ENCODE measurements around the gene SPATC1L.

SPATC1L gene

DNA sequence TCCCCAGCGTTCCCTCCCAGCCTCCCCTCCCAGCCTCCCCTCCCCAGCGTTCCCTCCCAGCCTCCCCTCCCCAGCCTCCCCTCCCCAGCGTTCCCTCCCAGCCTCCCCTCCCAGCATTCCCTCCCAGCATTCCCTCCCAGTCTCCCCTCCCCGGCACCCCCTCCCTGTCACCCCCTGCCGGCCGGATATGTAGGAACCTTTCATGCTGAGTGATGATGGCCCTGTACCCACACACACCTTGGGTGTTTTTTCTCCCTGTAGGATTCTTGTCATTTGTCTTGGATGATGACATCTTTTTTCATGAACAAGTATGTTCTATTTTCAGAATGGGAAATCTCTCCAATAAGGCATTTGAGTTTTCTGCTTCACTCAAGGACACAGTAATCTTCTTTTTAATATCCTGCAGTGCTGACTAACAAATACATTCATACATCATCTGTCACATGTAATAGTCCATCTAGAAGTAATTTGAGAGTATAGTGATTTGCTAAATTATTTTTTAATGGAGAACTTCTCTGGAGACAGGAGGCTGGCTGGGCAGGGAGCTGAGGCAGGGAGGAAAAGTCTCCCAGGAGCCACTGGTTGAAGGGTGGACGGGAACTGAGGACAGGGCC, 48.4 kb downstream of the SPATC1L start:
- TF ChIP-seq, protein P1, sequence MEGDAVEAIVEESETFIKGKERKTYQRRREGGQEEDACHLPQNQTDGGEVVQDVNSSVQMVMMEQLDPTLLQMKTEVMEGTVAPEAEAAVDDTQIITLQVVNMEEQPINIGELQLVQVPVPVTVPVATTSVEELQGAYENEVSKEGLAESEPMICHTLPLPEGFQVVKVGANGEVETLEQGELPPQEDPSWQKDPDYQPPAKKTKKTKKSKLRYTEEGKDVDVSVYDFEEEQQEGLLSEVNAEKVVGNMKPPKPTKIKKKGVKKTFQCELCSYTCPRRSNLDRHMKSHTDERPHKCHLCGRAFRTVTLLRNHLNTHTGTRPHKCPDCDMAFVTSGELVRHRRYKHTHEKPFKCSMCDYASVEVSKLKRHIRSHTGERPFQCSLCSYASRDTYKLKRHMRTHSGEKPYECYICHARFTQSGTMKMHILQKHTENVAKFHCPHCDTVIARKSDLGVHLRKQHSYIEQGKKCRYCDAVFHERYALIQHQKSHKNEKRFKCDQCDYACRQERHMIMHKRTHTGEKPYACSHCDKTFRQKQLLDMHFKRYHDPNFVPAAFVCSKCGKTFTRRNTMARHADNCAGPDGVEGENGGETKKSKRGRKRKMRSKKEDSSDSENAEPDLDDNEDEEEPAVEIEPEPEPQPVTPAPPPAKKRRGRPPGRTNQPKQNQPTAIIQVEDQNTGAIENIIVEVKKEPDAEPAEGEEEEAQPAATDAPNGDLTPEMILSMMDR (IDR thresholded peaks at IDR 0.05; ENCODE audit: extremely low read depth, insufficient read depth, missing control alignments): no peak
- in situ Hi-C loops (cut with MboI; ENCODE audit: low pct_unique_long_range_greater_than_20kb, low sequenced_read_pairs, unreplicated experiment): no loop called here
- no peak for DNase-seq (ENCODE audit: low spot score)

DNA sequence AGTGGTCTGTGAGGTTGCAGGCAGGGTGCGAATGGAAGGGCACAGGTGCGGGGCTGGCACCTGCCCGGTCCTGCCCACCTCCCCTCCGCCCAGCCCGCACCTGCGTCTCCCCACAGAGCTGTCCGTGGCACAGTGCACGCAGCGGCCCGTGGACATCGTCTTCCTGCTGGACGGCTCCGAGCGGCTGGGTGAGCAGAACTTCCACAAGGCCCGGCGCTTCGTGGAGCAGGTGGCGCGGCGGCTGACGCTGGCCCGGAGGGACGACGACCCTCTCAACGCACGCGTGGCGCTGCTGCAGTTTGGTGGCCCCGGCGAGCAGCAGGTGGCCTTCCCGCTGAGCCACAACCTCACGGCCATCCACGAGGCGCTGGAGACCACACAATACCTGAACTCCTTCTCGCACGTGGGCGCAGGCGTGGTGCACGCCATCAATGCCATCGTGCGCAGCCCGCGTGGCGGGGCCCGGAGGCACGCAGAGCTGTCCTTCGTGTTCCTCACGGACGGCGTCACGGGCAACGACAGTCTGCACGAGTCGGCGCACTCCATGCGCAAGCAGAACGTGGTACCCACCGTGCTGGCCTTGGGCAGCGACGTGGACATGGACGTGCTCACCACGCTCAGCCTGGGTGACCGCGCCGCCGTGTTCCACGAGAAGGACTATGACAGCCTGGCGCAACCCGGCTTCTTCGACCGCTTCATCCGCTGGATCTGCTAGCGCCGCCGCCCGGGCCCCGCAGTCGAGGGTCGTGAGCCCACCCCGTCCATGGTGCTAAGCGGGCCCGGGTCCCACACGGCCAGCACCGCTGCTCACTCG, 52.2 kb downstream of the SPATC1L start:
- in situ Hi-C loops (cut with MboI; ENCODE audit: low pct_unique_long_range_greater_than_20kb, low sequenced_read_pairs, unreplicated experiment): no loop called here
- no peak for DNase-seq (ENCODE audit: low spot score)
- TF ChIP-seq, protein P1 (IDR thresholded peaks at IDR 0.05; ENCODE audit: extremely low read depth, insufficient read depth, missing control alignments): no peak

DNA sequence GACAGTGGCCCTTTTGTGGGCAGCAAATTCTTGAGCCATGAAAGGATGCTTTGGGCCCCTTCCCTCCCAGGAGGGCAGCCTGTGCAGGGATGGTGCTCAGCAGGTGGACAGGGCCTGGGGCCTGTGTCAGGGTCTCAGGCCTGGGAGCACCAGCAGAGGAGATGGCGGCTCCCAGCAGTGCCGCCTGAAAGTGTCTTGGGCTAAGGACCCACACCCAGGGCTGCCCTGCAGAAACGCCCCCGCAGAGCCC, 52.7 kb downstream of the SPATC1L start:
- in situ Hi-C loops (cut with MboI; ENCODE audit: low pct_unique_long_range_greater_than_20kb, low sequenced_read_pairs, unreplicated experiment): no loop called here

DNA sequence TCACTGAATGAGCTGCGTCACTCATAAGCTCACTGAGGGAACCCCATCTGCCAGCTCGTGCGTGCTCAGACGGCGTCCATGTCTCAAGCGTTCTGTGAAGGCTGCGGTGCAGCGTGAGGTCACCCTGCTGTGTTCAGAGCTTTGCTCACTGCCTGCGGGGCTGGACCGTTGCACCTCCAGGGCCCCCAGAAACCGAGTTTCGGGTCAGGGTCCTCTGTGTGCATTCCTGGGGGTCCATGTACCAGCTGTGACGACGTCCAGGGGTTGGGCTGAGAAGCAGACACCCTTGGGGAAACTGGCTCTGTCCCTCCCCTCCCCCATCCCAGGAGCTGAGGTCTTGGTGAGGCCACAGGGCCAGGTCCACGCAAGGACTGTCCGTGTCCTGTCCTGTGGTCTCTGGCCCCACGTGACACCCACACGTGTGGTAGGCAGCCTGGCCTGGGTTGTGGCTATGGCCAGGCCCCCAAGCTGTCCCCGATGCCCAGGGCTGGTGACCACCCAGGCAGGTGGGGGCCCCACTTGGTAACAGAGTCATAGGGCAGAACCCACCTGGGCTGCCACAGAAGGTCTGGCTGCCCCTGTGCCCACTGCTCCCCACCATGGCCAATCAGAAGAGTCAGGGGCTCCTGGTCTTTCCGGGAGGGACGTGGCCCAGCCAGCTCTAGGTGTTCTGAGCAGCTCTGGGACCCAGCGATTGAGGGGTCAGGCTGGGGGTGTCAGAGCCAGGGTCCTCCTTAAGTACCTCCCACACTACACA, 53.2 kb downstream of the SPATC1L start:
- TF ChIP-seq, protein P1 (IDR thresholded peaks at IDR 0.05; ENCODE audit: extremely low read depth, insufficient read depth, missing control alignments): no peak
- DNase-seq (ENCODE audit: low spot score): no peak
- in situ Hi-C loops (cut with MboI; ENCODE audit: low pct_unique_long_range_greater_than_20kb, low sequenced_read_pairs, unreplicated experiment): no loop called here

More for the DNA sequence above, 52.7 kb downstream of the SPATC1L start:
- TF ChIP-seq, protein P1 (IDR thresholded peaks at IDR 0.05; ENCODE audit: extremely low read depth, insufficient read depth, missing control alignments): no peak
- DNase-seq (ENCODE audit: low spot score): no peak

DNA sequence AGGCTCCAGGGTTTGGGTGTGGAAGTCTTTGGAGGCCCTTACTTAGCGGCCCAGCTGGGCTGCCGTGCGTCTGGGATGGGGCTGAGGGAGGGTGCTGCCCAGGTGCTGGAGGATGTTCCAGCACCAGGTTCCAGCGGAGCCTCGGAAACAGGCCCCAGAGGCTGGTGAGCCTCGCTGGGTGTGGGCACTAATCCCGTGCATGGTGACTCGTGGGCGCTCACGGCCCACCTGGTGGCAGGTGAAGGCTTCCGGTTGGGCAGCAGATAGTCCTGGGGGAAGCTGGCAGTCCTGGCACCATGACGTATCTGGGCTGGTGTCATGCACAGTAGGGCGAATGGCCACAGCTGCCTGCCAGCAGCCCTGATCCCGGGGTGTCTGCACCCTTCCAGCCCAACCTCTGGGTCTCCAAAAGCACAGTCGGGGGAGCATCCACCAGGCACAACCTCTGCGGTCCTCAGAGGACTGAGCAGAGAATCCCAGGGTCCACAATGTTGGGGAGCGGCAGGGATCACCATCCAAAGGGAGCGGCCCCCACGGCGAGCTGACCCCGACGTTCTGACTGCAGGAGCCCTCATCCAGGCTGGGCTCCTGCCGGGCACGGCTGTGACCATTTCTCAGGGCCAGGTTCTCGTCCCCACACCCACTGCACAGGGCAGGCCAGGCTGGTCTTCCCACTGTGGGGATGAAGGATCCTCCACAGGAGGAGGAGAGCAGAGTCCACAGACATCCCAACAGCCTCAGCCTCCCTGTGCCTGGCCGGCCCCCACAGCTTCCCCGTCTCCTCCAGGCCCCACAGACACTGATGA, 54.2 kb downstream of the SPATC1L start:
- no peak for DNase-seq (ENCODE audit: low spot score)
- in situ Hi-C loops (cut with MboI; ENCODE audit: low pct_unique_long_range_greater_than_20kb, low sequenced_read_pairs, unreplicated experiment): no loop called here
- TF ChIP-seq, protein P1 (IDR thresholded peaks at IDR 0.05; ENCODE audit: extremely low read depth, insufficient read depth, missing control alignments): no peak

DNA sequence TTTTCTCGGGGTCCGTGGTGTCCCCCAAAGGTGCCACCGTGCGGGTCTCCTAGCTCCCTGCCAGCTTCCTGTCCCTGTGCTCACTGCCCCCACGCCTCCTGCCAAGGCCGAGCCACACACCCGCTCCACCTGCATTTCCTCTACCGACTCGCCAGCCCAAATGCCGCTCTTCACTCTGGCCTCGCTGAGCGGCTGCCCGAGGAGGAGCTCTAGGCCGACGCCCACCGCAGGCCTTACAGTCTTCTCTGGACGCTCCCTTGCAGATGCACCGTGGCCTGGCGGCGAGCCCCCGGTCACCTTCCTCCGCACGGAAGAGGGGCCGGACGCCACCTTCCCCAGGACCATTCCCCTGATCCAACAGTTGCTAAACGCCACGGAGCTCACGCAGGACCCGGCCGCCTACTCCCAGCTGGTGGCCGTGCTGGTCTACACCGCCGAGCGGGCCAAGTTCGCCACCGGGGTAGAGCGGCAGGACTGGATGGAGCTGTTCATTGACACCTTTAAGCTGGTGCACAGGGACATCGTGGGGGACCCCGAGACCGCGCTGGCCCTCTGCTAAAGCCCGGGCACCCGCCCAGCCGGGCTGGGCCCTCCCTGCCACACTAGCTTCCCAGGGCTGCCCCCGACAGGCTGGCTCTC, 55.2 kb downstream of the SPATC1L start:
- TF ChIP-seq, protein P1 (IDR thresholded peaks at IDR 0.05; ENCODE audit: extremely low read depth, insufficient read depth, missing control alignments): no peak
- DNase-seq (ENCODE audit: low spot score): no peak
- in situ Hi-C loops (cut with MboI; ENCODE audit: low pct_unique_long_range_greater_than_20kb, low sequenced_read_pairs, unreplicated experiment): no loop called here
